Measurements from ENCODE around the gene SYT2. TPM values are rescaled to one million over a fixed set of nuclear protein-coding genes. Genes with fewer than 3 reads are reported as not detected.

Gene SYT2
- total RNA-seq, 1 donor from 2014 or later, result not detected

GRCh38 chr1:202713110-202713509 is 2.9 kb upstream of the SYT2 start:
- TF ChIP-seq CTCF (IDR thresholded peaks at IDR 0.05), result no peak
- no peak overlapping the region for H3K27ac Mint-ChIP-seq
- peaks cover 43% of the 10 kb centered on the region for H3K27me3 Mint-ChIP-seq
- CTCF ChIA-PET, result no interaction called here
- POLR2A ChIA-PET, result no interaction called here
- DNase-seq (no peak), ATAC-seq (ENCODE audit: low read depth) (no peak)
- intact Hi-C loops (cut with micrococcal nuclease), result loop anchor here (10.0 kb wide), 1 partner anchor 88 kb away; no protein-coding TSS in a partner anchor
- H3K36me3 Mint-ChIP-seq (ENCODE audit: low read depth), result no peaks in the 10 kb centered on the region
- no peaks in the 10 kb centered on the region for H3K9me3 Mint-ChIP-seq
- H3K4me3 Mint-ChIP-seq, result no peak overlapping the region
- peaks cover 6% of the 10 kb centered on the region for H3K4me1 Mint-ChIP-seq

GRCh38 chr1:202711949-202712635 is 1.8 kb upstream of the SYT2 start:
- no peak for TF ChIP-seq CTCF (IDR thresholded peaks at IDR 0.05)
- ChIA-PET CTCF (no interaction called here), POLR2A (no interaction called here)
- H3K4me1 Mint-ChIP-seq, result peaks cover 6% of the 10 kb centered on the region
- intact Hi-C loops (cut with micrococcal nuclease), result loop anchor here (10.0 kb wide), 1 partner anchor 87 kb away; no protein-coding TSS in a partner anchor
- no peak overlapping the region for H3K27ac Mint-ChIP-seq
- H3K4me3 Mint-ChIP-seq, result no peak overlapping the region
- no peak for ATAC-seq (ENCODE audit: low read depth)
- no peaks in the 10 kb centered on the region for H3K36me3 Mint-ChIP-seq (ENCODE audit: low read depth)
- peaks cover 49% of the 10 kb centered on the region for H3K27me3 Mint-ChIP-seq
- H3K9me3 Mint-ChIP-seq, result no peaks in the 10 kb centered on the region
- no peak for DNase-seq

GRCh38 chr1:202709276-202710041 is 795 bp downstream of the SYT2 start:
- intact Hi-C loops (cut with micrococcal nuclease), result loop anchor here (10.0 kb wide), 1 partner anchor 85 kb away; no protein-coding TSS in a partner anchor
- POLR2A ChIA-PET, result no interaction called here
- TF ChIP-seq CTCF (IDR thresholded peaks at IDR 0.05), result no peak

GRCh38 chr1:202708456-202709275 is 1.6 kb downstream of the SYT2 start:
- ATAC-seq (ENCODE audit: low read depth) (no peak), DNase-seq (no peak)
- ChIA-PET CTCF (no interaction called here), POLR2A (no interaction called here)
- TF ChIP-seq CTCF (IDR thresholded peaks at IDR 0.05), result no peak
- peaks cover 72% of the 10 kb centered on the region for H3K27me3 Mint-ChIP-seq
- H3K36me3 Mint-ChIP-seq (ENCODE audit: low read depth), result no peaks in the 10 kb centered on the region
- H3K4me1 Mint-ChIP-seq, result peaks cover 6% of the 10 kb centered on the region
- H3K4me3 Mint-ChIP-seq, result no peak overlapping the region
- intact Hi-C loops (cut with micrococcal nuclease), result no loop called here
- H3K27ac Mint-ChIP-seq, result no peak overlapping the region
- no peaks in the 10 kb centered on the region for H3K9me3 Mint-ChIP-seq

More at GRCh38 chr1:202709276-202710041, 795 bp downstream of the SYT2 start:
- no peak overlapping the region for H3K27ac Mint-ChIP-seq
- H3K36me3 Mint-ChIP-seq (ENCODE audit: low read depth), result no peaks in the 10 kb centered on the region
- DNase-seq (no peak), ATAC-seq (ENCODE audit: low read depth) (no peak)
- H3K9me3 Mint-ChIP-seq, result no peaks in the 10 kb centered on the region
- peaks cover 6% of the 10 kb centered on the region for H3K4me1 Mint-ChIP-seq
- CTCF ChIA-PET, result no interaction called here
- no peak overlapping the region for H3K4me3 Mint-ChIP-seq
- H3K27me3 Mint-ChIP-seq, result peaks cover 67% of the 10 kb centered on the region

- DNase-seq, result no peak
- POLR2A ChIA-PET, result no interaction called here
- intact Hi-C loops (cut with micrococcal nuclease), result no loop called here
These were observed 3.4 kb downstream of the SYT2 start for GRCh38 chr1:202706851-202707250.

More at GRCh38 chr1:202706851-202707250, 3.4 kb downstream of the SYT2 start:
- no peak for ATAC-seq (ENCODE audit: low read depth)
- H3K36me3 Mint-ChIP-seq (ENCODE audit: low read depth), result no peaks in the 10 kb centered on the region
- no peak overlapping the region for H3K4me3 Mint-ChIP-seq
- peaks cover 70% of the 10 kb centered on the region for H3K27me3 Mint-ChIP-seq
- H3K27ac Mint-ChIP-seq, result no peak overlapping the region
- peaks cover 6% of the 10 kb centered on the region for H3K4me1 Mint-ChIP-seq
- CTCF ChIA-PET, result no interaction called here
- H3K9me3 Mint-ChIP-seq, result no peaks in the 10 kb centered on the region
- TF ChIP-seq CTCF (IDR thresholded peaks at IDR 0.05), result no peak

Measured in activated B cell treated with CpG ODN at 0.5 μM for 24 hours (primary cell).